Ishikawa (cell line): ENCODE results near the gene IL1RL2.

Source experiments
- CEBPB ChIP-seq: IDR thresholded peaks from 2 replicates; pipeline ENCODE4 v1.6.1; 2012
- CREB1 ChIP-seq: IDR thresholded peaks from 2 replicates; pipeline ENCODE4 v1.6.1; 2012; ENCODE audit warnings: low read depth
- EP300 ChIP-seq: IDR thresholded peaks from 2 replicates; pipeline ENCODE4 v1.6.1; 2012; ENCODE audit warnings: borderline replicate concordance
- TAF1 ChIP-seq: IDR thresholded peaks from 2 replicates; pipeline ENCODE4 v1.6.1; 2012; ENCODE audit warnings: low read depth, mild to moderate bottlenecking
- TF ChIP-seq, protein P1 (sequence below): IDR thresholded peaks from 2 replicates; pipeline ENCODE4 v1.6.1; 2012

DNA sequence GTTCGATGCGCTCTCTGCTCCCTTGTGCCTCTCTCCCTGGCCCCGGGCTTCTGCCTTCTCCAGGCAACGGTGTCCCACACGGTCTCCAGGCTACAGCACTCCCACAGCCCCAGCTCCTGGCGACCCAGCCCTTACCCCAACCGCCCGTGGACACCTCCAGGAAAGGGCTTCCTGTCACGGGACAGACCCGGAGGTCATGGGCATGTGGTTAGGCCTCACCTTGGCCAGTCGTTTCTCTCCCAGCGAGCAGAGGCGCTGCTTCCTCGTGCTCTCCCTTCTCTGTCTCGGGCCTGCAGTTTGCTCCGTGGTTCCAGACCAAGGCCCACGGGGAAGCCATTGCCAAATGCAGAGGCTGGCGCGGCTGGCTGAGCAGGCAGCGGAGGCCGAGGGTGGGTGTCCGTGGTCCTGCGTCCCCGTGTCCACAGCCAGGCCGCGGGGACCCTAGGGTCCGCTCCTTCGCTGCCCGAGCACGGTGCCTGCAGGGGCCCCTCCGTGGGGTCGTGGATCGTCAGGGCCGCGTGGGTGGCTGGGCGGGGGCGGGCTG, 63.5 kb downstream of the IL1RL2 start:
- TF ChIP-seq CEBPB (no peak), TAF1 (no peak), EP300 (no peak), CREB1 (no peak)
- TF ChIP-seq, protein P1, sequence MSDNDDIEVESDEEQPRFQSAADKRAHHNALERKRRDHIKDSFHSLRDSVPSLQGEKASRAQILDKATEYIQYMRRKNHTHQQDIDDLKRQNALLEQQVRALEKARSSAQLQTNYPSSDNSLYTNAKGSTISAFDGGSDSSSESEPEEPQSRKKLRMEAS = no peak
